ENCODE results near the gene PINLYP.

PINLYP gene

GRCh38 chr19:43551399-43552197 lies 24.0 kb upstream of the PINLYP start:
- DNase-seq = no peak

- no peak for DNase-seq
Measured at GRCh38 chr19:43552198-43552450, 23.5 kb upstream of the PINLYP start.

- DNase-seq = no peak
Measured at GRCh38 chr19:43552616-43553015, 23.0 kb upstream of the PINLYP start.

- DNase-seq = no peak
Measured at GRCh38 chr19:43553656-43554055, 21.9 kb upstream of the PINLYP start.

GRCh38 chr19:43554317-43554895 lies 21.2 kb upstream of the PINLYP start:
- DNase-seq = no peak

- DNase-seq = peak; percentile 64
Measured at GRCh38 chr19:43555185-43555770, 20.3 kb upstream of the PINLYP start.

- DNase-seq = no peak
Measured at GRCh38 chr19:43560687-43561086, 14.9 kb upstream of the PINLYP start.

- DNase-seq = no peak
Measured at GRCh38 chr19:43561139-43561970, 14.2 kb upstream of the PINLYP start.

GRCh38 chr19:43562226-43562697 lies 13.3 kb upstream of the PINLYP start:
- DNase-seq = no peak

GRCh38 chr19:43562698-43563241 lies 12.8 kb upstream of the PINLYP start:
- no peak for DNase-seq

GRCh38 chr19:43563816-43564457 lies 11.7 kb upstream of the PINLYP start:
- DNase-seq = no peak

GRCh38 chr19:43564800-43565199 lies 10.8 kb upstream of the PINLYP start:
- DNase-seq = no peak

GRCh38 chr19:43569657-43570056 lies 5.9 kb upstream of the PINLYP start:
- DNase-seq = no peak

- DNase-seq = peak; percentile 66
Measured at GRCh38 chr19:43570174-43570791, 5.3 kb upstream of the PINLYP start.

- peak; percentile 91 for DNase-seq
Measured at GRCh38 chr19:43572171-43572588, 3.4 kb upstream of the PINLYP start.

- DNase-seq = no peak
Measured at GRCh38 chr19:43574424-43575155, 1.0 kb upstream of the PINLYP start.

GRCh38 chr19:43575955-43576878 lies 616 bp downstream of the PINLYP start:
- no peak for DNase-seq

- no peak for DNase-seq
Measured at GRCh38 chr19:43578787-43579186, 3.2 kb downstream of the PINLYP start.

GRCh38 chr19:43581467-43581866 lies 5.9 kb downstream of the PINLYP start:
- no peak for DNase-seq

- no peak for DNase-seq
Measured at GRCh38 chr19:43582495-43582894, 6.9 kb downstream of the PINLYP start.
